ENCODE measurements around the gene ATXN10.

ATXN10 gene

GRCh38 chr22:45878901-45879551, 207.4 kb downstream of the ATXN10 start:
- no peak for DNase-seq (ENCODE audit: low read depth)

DNA sequence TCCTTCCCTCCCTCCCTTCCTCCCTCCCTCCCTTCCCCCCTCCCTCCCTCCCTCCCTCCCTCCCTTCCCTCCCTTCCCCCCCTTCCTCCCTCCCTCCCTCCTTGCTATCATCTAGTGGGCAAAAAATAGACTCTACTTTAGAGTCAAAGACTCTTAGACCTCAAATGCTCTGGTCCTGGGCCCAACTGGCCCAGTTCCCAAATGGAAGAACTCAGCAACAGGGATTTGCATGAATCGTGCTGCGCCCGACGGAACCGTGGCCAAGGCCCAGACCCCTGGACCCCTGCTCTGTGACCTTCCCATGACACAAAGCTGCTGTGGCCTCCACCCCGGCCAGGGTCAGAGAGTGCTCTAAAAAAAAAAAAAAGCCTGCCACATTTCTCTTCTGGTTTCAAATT, 207.9 kb downstream of the ATXN10 start:
- DNase-seq (ENCODE audit: low read depth): no peak

DNA sequence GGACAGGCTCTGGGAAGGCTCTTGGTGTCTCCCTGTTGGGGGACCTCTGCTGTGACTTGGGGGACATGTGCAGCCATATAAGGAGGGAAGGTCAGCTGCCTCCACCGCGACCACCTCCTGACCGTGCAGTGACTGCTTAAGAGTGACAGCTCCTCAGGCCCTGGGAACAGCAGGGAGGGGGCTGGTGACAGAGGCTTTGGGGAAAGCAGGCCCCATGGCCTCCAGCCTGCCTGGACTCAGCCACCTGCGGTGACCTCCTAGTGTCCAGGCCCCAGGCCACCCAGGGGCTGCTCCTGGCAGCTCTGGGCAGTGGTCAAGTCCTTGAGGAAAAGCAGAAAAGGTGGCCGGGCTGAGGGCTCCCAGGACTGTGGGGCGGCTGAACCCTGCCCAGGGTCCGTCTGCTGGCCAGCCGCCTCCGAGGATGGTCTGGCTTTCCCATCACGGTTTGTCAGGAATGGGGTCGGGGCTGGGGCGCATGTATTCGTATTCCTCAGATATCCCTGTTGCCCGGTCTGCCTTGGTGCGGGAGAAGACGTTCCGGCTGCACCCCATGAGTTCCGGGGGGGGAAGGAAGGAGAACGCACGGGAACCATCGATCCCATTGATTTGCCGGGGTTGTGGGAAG, 208.6 kb downstream of the ATXN10 start:
- no peak for DNase-seq (ENCODE audit: low read depth)

DNA sequence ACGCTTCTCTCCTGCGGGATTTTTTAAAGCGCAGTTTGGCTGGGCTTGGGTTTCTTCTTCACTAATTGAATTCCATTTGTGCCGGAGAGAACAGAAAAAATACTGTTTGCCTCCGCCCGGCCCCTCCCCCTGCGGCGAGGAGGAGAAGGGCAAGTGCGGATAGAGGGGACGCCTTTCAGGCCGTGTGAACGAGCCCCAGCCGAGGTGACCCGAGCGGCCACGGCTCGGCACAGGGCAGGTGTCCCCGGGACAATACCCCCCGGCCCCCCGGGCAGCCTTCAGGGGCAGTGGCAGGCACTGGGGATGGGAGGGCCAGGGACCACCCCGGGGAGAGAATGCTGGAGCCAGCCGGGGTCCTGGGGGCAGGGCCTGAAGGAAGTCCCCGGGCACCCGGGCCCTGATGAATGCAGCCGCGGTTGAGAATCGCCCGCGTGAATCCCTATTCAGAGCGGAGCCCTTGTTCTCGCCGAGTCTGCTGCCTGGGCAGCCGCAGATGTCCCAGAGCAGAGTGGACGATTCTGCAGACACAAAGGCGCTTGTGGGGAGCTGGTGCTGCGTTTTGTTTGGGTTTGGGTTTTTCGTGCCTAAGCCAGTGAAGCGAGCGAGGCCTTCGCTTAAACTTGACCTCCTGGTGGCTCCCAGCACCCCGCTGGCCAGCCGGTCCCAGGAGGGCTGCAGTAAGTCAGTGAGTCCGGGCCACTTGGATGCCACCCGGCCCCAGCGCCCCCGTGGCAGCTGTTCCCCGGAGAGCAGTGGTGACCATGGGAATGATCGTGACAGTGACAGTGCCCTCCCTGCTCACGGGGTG, 209.3 kb downstream of the ATXN10 start:
- DNase-seq (ENCODE audit: low read depth): no peak

GRCh38 chr22:45881524-45881875, 209.9 kb downstream of the ATXN10 start:
- no peak for DNase-seq (ENCODE audit: low read depth)

GRCh38 chr22:45882881-45883810, 211.5 kb downstream of the ATXN10 start:
- no peak for DNase-seq (ENCODE audit: low read depth)

GRCh38 chr22:45883811-45884170, 212.2 kb downstream of the ATXN10 start:
- DNase-seq (ENCODE audit: low read depth): no peak

DNA sequence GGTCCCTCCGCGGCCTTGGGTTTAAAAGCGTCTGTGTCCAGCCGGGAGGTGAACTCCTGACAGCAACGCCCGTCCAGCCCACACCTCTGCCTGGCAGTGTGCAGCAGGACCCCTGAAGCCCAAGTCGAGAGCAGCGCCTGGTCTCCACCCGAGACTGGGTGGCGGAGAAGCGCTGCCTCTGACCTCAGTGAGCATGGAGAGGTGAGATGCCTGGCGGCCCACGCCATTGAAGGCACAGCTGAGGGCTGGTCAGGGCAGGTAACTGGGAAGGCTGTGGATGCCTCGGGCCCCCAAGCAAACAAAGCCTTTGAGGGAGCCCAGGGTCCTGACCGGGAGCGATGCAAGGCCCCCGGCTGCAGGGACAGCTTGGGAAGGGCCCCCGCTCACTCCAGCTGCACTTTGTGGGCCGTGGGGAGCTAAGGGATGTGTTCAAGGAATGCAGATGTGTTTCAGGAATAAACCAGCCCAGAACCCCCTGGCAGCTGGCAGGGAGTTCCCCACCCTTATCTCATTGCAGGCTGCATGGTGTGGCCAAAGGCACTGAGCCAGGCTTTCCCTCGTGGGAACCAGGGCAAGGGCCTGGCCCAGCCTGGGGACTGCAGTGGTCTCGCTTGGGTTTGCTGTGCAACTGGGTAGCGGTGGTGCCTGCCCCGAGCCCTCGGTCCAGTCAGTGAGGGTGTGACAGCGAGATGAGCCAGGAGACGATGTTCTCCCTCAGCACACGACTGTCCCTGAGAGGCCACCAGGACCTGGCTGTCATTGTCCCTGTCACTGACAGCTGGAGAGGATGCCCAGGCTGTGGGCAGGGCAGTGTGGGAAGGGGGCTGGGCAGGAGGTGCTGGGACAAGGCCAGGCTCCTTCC, 212.8 kb downstream of the ATXN10 start:
- DNase-seq (ENCODE audit: low read depth): no peak

DNA sequence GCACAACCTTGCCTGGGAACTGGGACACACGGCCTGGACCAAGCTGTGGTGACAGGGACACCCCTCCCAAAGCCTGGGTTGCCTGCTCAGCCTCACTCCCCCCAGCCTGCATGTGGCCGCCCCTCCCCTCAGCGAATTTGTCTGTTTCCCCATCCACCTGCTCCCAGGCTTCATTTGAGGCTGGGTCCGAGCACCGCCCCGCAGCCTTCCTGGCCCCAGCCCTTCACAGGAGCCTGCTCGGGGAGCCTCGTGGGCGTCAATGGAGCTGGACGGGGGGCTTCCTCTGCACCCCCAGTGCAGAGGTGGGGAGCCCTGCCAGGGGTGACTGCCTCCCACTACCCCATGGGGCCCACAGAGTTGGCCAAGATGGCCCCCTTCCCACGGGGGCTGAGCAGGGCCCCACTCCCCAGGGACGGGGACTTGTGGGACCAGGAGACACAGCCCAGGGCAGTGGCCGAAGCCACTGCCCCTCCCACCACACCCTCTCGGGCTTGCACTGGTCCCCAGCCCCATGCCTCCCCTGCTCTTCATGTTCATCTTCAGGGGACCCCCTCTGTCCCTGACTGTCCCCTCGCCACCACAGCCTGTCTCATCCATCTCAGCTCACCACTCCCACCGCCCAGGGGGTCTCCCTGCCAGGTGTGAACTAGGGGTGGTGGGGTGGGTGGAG, 213.7 kb downstream of the ATXN10 start:
- no peak for DNase-seq (ENCODE audit: low read depth)

GRCh38 chr22:45885941-45886395, 214.3 kb downstream of the ATXN10 start:
- no peak for DNase-seq (ENCODE audit: low read depth)

DNA sequence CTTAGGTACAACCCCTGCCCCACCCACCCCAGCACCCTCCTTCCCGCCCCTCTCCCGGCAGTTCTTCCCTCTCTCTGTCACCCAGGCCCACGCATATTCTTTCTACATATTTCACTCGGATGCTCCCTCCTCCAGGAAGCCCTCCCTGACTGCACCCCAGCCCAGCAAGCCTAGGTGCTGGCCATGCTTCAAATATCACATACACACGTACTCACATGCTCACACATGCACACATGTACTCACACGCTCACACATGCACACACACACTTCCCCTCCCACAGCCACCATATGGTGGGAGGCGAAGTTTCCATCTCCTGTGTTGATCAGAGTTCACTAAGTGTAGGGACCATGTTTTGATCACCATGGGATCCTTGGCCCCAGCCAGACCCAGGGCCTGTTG, 214.9 kb downstream of the ATXN10 start:
- DNase-seq (ENCODE audit: low read depth): no peak

- no peak for DNase-seq (ENCODE audit: low read depth)
Observed at GRCh38 chr22:45887202-45888131, 215.8 kb downstream of the ATXN10 start.

GRCh38 chr22:45888221-45889092, 216.8 kb downstream of the ATXN10 start:
- DNase-seq (ENCODE audit: low read depth): no peak

DNA sequence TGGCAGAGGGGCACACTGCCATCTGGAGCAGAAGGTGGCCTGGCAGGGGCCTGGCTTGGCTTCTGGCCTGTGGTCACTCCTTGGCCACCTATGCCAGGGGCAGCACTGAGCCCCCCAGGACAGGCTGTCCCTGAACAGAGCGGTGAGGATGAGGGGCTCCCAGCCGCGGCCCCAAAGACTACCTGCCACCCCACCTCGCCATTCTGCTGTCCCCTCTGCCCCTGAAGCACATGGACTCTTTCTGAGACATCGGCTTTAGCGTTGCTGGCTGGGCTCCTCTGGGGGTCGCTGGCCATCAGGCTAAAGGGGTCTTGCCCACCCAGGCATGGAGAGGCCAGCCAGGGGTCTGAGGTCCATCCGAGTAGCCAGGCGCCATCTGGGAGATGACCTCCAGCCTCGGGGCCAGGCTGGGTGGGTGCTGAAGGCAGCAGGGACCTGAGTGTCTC, 217.5 kb downstream of the ATXN10 start:
- DNase-seq (ENCODE audit: low read depth): no peak

DNA sequence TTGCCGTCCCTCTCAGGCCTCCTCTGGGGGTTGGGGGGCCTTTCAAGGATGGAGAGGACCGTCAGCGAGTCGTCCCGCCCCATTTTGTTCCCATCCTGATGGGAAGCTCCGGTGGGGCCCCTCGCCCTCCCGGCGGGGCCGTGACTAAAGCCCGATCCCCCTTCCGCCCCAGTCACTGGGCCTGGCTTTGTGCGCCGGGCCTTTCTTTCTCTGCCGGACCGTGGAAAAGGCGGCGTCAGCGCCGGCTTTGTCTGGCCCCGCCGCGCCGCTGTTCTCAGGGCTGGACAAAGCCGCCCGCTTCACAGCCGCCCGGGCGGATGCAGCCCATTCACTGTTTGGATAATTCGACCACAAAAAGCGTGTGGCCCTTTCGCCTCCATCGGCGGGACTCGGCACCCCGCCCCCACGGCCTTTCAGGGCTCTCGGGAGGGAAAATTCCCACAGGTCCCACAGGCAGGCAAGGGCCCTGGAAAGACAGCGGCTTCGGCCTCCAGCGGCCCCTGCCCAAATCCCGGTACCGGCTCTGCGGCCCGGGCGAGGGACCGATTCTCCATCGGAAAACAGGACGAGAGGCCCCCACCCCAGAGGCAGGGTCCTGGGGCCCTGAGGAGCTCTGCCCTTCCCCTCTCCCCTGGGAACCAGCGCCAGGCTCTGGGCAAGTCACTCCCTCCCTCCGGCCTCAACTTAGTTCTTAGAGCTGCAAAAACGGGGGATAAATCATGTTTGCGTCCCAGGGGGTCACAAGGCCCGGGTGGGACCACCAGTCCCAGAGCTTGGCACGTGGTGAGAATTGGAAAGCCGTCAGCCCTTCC, 218.1 kb downstream of the ATXN10 start:
- no peak for DNase-seq (ENCODE audit: low read depth)

DNA sequence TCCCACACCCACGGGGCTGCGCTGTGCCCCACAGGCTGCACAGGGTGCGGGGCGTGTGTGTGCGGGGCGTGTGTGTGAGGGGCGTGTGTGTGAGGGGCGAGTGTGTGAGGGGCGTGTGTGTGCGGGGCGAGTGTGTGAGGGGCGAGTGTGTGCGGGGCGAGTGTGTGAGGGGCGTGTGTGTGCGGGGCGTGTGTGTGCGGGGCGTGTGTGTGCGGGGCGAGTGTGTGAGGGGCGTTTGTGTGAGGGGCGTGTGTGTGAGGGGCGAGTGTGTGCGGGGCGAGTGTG, 218.7 kb downstream of the ATXN10 start:
- DNase-seq (ENCODE audit: low read depth): no peak

GRCh38 chr22:45891021-45891421, 219.4 kb downstream of the ATXN10 start:
- DNase-seq (ENCODE audit: low read depth): no peak

- no peak for DNase-seq (ENCODE audit: low read depth)
Observed at GRCh38 chr22:45891471-45891995, 219.9 kb downstream of the ATXN10 start.
